ENCODE results near the gene LPAR2.

The LPAR2 gene

DNA sequence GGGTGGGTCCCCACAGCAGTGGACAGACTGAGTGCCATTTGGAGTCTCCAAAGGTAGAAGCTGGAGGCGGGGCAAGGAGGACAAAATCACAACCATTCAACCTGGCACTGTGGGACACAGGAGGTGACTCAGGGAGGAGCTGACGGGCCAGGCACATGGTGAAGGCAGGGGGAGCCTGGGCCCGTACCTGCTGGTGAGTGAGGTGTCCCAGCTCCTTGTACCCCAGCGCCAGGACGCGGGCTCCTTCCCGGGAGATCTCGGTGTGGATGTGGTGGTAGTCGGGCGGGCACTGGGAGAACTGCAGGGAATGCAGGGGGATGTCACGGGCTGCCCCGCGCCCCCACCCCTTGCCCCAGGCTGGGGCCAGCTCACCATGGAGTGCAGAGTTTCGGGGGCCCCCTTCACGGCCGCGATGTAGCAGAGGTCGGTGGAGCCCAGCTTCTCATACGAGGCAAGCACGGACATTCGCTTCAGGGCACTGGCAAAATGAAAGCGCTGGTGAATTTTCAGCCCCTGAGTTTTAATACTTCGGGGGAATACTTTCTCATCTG is 25.7 kb upstream of the LPAR2 start:
- no peak for DNase-seq (ENCODE audit: low read depth in 2 of 2)

- no peak for DNase-seq (ENCODE audit: low read depth in 2 of 2)
Observed at GRCh38 chr19:19652482-19653295, 24.7 kb upstream of the LPAR2 start.

DNA sequence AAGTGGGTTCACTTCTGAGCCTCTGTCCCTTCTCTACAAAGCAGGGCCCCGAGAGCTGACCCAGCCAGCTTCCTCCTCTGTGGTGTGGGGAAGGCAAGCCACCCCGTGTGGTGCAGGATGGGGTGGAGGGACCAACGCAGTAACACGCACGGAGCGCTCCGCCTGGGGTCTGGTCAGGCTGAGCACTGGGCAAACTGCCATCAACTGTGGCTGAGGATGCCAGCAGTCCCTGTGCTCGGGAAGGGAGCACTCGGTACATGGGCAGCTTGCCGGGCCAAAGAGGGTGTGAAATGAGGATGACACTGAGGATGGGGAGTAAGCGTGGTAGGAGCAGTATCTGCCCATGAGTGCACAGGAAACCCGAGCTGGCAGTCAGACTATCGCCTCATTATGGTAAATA is 23.1 kb upstream of the LPAR2 start:
- no peak for DNase-seq (ENCODE audit: low read depth in 2 of 2)

GRCh38 chr19:19650331-19650730 is 22.3 kb upstream of the LPAR2 start:
- DNase-seq (ENCODE audit: low read depth in 2 of 2), result no peak

DNA sequence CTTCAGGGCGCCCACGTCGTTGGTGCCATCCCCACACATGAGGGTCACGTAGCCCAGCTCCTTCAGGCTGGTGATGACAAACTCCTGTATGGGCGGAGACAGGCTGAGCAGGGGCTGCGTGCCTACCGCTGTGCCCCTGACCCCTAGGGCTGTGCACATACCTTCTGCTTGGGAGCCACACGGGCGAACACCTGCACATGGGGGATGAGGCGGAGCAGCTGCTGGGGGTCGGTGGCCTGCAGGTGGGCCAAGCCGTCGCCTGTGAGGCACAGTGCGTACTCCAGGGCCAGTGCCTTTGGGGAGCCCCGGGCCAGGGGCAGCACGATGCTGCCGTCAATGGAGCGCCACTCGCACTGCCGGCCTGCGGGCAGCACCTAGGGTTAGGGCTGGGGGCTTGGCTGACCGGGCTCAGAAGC is 21.6 kb upstream of the LPAR2 start:
- DNase-seq (ENCODE audit: low read depth in 2 of 2), result no peak

- no peak for DNase-seq (ENCODE audit: low read depth in 2 of 2)
Observed at GRCh38 chr19:19649155-19649554, 21.1 kb upstream of the LPAR2 start.

- no peak for DNase-seq (ENCODE audit: low read depth in 2 of 2)
Observed at GRCh38 chr19:19647037-19647835, 19.2 kb upstream of the LPAR2 start.

DNA sequence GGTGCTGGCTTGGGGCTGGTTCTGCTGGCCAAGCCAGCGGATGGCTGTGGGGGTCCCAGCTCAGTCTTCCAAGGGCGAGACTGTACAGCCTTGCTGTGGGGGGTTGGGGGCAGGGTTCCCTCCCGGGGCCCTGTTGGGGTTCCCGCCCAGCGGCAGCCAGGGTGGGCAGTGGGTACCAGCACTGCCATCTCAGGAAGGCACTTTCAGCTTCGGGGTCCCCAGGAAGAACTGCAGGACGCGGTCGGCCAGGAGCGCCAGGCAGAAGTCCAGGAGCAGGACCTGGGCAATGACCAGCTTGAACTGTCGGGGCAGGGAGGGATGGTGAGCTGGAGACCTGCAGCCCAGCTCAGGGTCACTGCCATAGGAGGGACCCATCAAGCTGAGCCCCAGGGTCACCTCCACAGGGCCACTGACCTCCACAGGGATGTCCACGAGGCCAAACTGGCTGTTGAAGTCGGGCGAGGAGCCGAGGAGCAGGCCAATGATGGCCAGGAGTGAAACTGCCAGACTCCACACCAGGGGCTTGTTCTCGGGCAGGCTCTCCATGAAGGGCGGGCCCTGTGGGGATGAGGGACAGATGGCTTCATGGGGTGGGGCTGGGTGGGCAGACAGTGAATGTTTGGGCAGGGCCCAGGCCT is 17.3 kb upstream of the LPAR2 start:
- DNase-seq (ENCODE audit: low read depth in 2 of 2), result no peak

GRCh38 chr19:19644054-19644388 is 16.0 kb upstream of the LPAR2 start:
- no peak for DNase-seq (ENCODE audit: low read depth in 2 of 2)

- DNase-seq (ENCODE audit: low read depth in 2 of 2), result peak; percentile 82 to 84
Observed at GRCh38 chr19:19643158-19644053, 15.4 kb upstream of the LPAR2 start, which contains the start of gene GMIP. TSS of gene GMIP (minus strand) at chr19:19643657. CDS start at chr19:19643529, 128 bp downstream.

- DNase-seq (ENCODE audit: low read depth in 2 of 2), result peak in 1 of 2 donors; percentile 26
Observed at GRCh38 chr19:19642506-19643157, 14.6 kb upstream of the LPAR2 start.

- DNase-seq (ENCODE audit: low read depth in 2 of 2), result no peak
Observed at GRCh38 chr19:19637523-19638251, 9.7 kb upstream of the LPAR2 start.

DNA sequence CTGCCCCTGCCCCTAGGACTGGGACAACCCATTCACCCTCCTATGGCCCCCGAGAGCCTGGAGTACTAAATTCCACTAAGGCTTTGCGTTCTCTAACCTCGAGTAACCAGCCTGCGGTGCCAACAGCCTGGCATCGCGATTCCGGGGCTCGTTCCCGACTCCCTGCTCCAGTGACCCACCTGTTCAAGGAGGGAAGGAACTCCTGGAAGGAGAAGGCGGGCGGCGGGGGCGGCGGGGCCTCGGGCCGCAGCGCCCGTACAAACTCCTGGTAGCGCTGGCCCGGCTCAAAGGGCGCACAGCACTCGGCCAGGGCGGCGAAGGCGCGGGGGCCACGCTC is 9.1 kb upstream of the LPAR2 start:
- DNase-seq (ENCODE audit: low read depth in 2 of 2), result no peak

DNA sequence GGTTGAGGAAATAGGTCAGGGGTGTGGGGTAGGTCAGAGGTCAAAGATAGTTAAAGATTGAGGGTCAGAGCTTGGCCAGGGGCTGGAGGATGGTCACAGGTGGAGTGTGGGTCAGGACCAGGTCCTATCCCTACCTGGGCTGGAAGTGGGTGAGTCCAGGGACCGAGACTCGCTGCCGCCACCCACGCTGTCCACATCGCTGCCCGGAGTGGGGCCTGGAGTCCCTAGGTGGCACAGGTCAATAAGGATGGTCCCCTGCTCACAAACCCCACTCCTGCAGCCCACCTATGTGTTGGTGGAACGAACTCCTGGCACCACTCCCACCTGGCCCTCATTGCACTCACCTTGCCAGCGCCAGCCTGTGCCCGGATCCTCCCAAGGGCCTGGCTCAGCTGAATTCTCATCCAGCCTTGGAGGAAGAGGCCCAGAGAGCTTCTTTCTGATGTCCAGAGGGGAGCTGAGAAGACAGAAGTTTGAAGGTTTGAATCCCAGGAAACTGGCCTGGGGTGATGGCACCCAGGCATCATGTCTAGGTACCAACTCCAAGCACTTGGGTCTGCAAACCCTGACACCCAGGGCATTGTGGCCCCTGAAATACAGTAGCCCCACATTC is 8.7 kb upstream of the LPAR2 start:
- no peak for DNase-seq (ENCODE audit: low read depth in 2 of 2)

DNA sequence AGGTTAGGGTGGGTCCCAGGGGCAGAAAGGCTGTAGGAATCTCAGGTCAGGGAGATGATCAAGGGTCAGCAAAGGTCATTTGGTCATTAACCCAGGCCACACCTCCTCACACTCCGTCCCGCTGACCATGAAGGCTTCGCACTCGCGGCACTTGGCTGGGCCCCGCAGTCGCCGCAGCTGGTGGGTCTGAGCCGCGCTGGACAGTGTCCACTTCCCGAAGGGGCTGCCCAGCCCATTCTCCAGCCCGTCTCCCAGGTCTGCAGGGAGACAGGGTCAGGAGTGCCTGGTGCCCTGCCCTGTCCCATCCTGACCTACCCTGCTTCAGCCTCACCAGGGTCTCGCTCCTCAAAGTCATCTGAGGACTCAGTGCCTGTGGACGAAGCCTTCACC is 7.3 kb upstream of the LPAR2 start:
- DNase-seq (ENCODE audit: low read depth in 2 of 2), result no peak

- DNase-seq (ENCODE audit: low read depth in 2 of 2), result no peak
Observed at GRCh38 chr19:19634516-19635312, 6.7 kb upstream of the LPAR2 start.

- no peak for DNase-seq (ENCODE audit: low read depth in 2 of 2)
Observed at GRCh38 chr19:19633711-19634515, 5.9 kb upstream of the LPAR2 start.

- DNase-seq (ENCODE audit: low read depth in 2 of 2), result no peak
Observed at GRCh38 chr19:19632661-19633060, 4.6 kb upstream of the LPAR2 start.
